MM.1S (cell line): ENCODE results near the gene EFCAB7.

Experiments used
- DNase-seq: peaks from one replicate; pipeline ENCODE4 v3.0.0-alpha.2; 2015
- H2AFZ ChIP-seq: fragments of 300-600 bp; sonication (generic); 2 replicates; pipeline ENCODE4 v1.6.0; 2016; ENCODE audit warnings: antibody characterized with exemption, low read length
- H3F3A ChIP-seq: fragments of 300-600 bp; sonication (generic); 2 replicates; pipeline ENCODE4 v1.6.1; 2016; ENCODE audit warnings: mild to moderate bottlenecking, antibody characterized with exemption, low read length, moderate library complexity, mixed read lengths; ENCODE audit not compliant: insufficient read depth
- H3K27ac ChIP-seq: fragments of 300-600 bp; sonication (generic); 2 replicates; pipeline ENCODE4 v1.5.1; 2016; ENCODE audit warnings: mild to moderate bottlenecking, low read length
- H3K27me3 ChIP-seq: fragments of 300-600 bp; sonication (generic); replicated peaks from 2 replicates; pipeline ENCODE4 v1.6.0; 2016; ENCODE audit warnings: low read length; ENCODE audit not compliant: insufficient read depth
- H3K36me3 ChIP-seq: fragments of 300-600 bp; sonication (generic); replicated peaks from 2 replicates; pipeline ENCODE4 v1.6.1; 2016; ENCODE audit warnings: mild to moderate bottlenecking, low read length, mixed read lengths; ENCODE audit not compliant: insufficient read depth
- H3K4me1 ChIP-seq: fragments of 300-600 bp; sonication (generic); 2 replicates; pipeline ENCODE4 v1.6.1; 2016; ENCODE audit warnings: low read length, mixed read lengths
- H3K4me2 ChIP-seq: fragments of 300-600 bp; sonication (generic); 2 replicates; pipeline ENCODE4 v1.6.0; 2016; ENCODE audit warnings: low read depth, low read length
- H3K4me3 ChIP-seq: fragments of 300-600 bp; sonication (generic); 2 replicates; pipeline ENCODE4 v1.5.1; 2016; ENCODE audit warnings: low read length, mixed read lengths
- H3K79me2 ChIP-seq: fragments of 300-600 bp; sonication (generic); 2 replicates; pipeline ENCODE4 v1.6.1; 2016; ENCODE audit warnings: mixed run types, low read length, mixed read lengths
- H3K9ac ChIP-seq: fragments of 300-600 bp; sonication (generic); 2 replicates; pipeline ENCODE4 v1.6.1; 2016; ENCODE audit warnings: low read length, mixed read lengths
- H3K9me2 ChIP-seq: fragments of 300-600 bp; sonication (generic); replicated peaks from 2 replicates; pipeline ENCODE4 v1.6.1; 2016; ENCODE audit warnings: mild to moderate bottlenecking, low read length, mixed read lengths; ENCODE audit not compliant: insufficient read depth
- H3K9me3 ChIP-seq: fragments of 300-600 bp; sonication (generic); replicated peaks from 2 replicates; pipeline ENCODE4 v1.6.1; 2016; ENCODE audit warnings: mild to moderate bottlenecking, low read length, mixed read lengths; ENCODE audit not compliant: insufficient read depth
- H4K20me1 ChIP-seq: fragments of 300-600 bp; sonication (generic); 2 replicates; pipeline ENCODE4 v1.6.1; 2016; ENCODE audit warnings: mild to moderate bottlenecking, low read length, moderate library complexity, mixed read lengths; ENCODE audit not compliant: insufficient read depth
- EZH2 ChIP-seq: fragments of 300-600 bp; sonication (generic); optimal IDR thresholded peaks from 2 replicates; pipeline ENCODE3; 2017; ENCODE audit warnings: low read depth, mild to moderate bottlenecking, antibody characterized with exemption, low read length, mixed read lengths
- EZH2phosphoT487 ChIP-seq: fragments of 300-600 bp; sonication (generic); IDR thresholded peaks from 2 replicates; pipeline ENCODE4 v1.6.1; 2018; ENCODE audit warnings: antibody characterized with exemption, low read length
- TF ChIP-seq, protein P1 (sequence below): fragments of 300-600 bp; sonication (generic); IDR thresholded peaks from 2 replicates; pipeline ENCODE4 v1.5.1; 2016; ENCODE audit warnings: antibody characterized with exemption, low read length, mixed read lengths

Gene EFCAB7

GRCh38 chr1:63621075-63621474 is 97.8 kb downstream of the EFCAB7 start:
- Histone ChIP-seq H3K4me3 (no peak overlapping the region), H3K4me2 (no peak overlapping the region), H3K27ac (no peak overlapping the region), H3K9me2 (no peaks in the 10 kb centered on the region), H4K20me1 (no peaks in the 10 kb centered on the region), H3K9ac (no peak overlapping the region), H3K79me2 (no peaks in the 10 kb centered on the region), H3F3A (no peaks in the 10 kb centered on the region), H3K27me3 (no peaks in the 10 kb centered on the region), H3K36me3 (no peaks in the 10 kb centered on the region), H3K4me1 (peaks cover 6% of the 10 kb centered on the region; the same call in 1 of the 2 replicates), H3K9me3 (no peaks in the 10 kb centered on the region), H2AFZ (no peak overlapping the region)
- DNase-seq = no peak
- TF ChIP-seq EZH2 (no peak), EZH2phosphoT487 (no peak)
- TF ChIP-seq, protein P1, sequence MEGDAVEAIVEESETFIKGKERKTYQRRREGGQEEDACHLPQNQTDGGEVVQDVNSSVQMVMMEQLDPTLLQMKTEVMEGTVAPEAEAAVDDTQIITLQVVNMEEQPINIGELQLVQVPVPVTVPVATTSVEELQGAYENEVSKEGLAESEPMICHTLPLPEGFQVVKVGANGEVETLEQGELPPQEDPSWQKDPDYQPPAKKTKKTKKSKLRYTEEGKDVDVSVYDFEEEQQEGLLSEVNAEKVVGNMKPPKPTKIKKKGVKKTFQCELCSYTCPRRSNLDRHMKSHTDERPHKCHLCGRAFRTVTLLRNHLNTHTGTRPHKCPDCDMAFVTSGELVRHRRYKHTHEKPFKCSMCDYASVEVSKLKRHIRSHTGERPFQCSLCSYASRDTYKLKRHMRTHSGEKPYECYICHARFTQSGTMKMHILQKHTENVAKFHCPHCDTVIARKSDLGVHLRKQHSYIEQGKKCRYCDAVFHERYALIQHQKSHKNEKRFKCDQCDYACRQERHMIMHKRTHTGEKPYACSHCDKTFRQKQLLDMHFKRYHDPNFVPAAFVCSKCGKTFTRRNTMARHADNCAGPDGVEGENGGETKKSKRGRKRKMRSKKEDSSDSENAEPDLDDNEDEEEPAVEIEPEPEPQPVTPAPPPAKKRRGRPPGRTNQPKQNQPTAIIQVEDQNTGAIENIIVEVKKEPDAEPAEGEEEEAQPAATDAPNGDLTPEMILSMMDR = no peak

DNA sequence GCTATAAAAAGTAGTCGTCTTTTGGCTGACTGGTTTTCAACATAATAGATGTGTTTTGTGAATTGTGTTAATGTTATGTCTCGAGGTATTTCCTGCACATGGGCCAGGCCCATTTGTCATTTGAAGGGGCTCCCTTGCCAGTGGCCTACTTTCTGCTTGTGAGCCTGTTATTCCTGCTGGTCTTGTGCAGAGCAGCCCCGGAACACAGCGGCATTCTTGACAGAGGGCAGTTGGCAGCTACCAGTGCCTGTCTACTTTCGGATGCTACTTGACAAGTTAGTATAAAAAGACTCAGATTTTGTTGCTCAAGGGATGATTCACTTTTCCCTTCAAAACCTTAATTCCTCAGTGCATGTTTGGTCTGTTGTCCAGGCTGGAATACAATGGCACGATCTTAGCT is 98.4 kb downstream of the EFCAB7 start:
- H3K4me1 ChIP-seq = peaks cover 6% of the 10 kb centered on the region; the same call in 1 of the 2 replicates

More for the DNA sequence above, 98.4 kb downstream of the EFCAB7 start:
- no peak for TF ChIP-seq EZH2phosphoT487
- TF ChIP-seq EZH2 = no peak
- TF ChIP-seq, protein P1 = no peak
- no peak overlapping the region for H3K27ac ChIP-seq
- H3K9ac ChIP-seq = no peak overlapping the region
- no peak for DNase-seq
- H3K9me2 ChIP-seq = no peaks in the 10 kb centered on the region
- H3K4me2 ChIP-seq = no peak overlapping the region
- H3K4me3 ChIP-seq = no peak overlapping the region
- H4K20me1 ChIP-seq = no peaks in the 10 kb centered on the region
- H3F3A ChIP-seq = no peaks in the 10 kb centered on the region
- H3K36me3 ChIP-seq = no peaks in the 10 kb centered on the region
- no peaks in the 10 kb centered on the region for H3K27me3 ChIP-seq
- no peaks in the 10 kb centered on the region for H3K79me2 ChIP-seq
- H2AFZ ChIP-seq = no peak overlapping the region
- no peaks in the 10 kb centered on the region for H3K9me3 ChIP-seq
